ENCODE measurements around the gene SCMH1.
A peak's percentile ranks its signal among the peaks of the same experiment; 100 is the strongest.
"Not testable (repeated sequence)": the region's sequence is repeated elsewhere in the genome, so short reads cannot be mapped to it uniquely, and the experiment has no call there.

Gene SCMH1

GRCh38 chr1:41249319-41249718 is 7.2 kb upstream of the SCMH1 start:
- DNase-seq (ENCODE audit: low spot score), result no peak

- no peak for DNase-seq (ENCODE audit: low spot score)
Observed at GRCh38 chr1:41246568-41246967, 4.5 kb upstream of the SCMH1 start.

- DNase-seq (ENCODE audit: low spot score), result no peak
Observed at GRCh38 chr1:41245659-41246058, 3.6 kb upstream of the SCMH1 start.

GRCh38 chr1:41243079-41243385 is 926 bp upstream of the SCMH1 start:
- DNase-seq (ENCODE audit: low spot score), result no peak

GRCh38 chr1:41242342-41243078 is 404 bp upstream of the SCMH1 start:
- DNase-seq (ENCODE audit: low spot score), result no peak

- no peak for DNase-seq (ENCODE audit: low spot score)
Observed at GRCh38 chr1:41241354-41241748, 755 bp downstream of the SCMH1 start.

GRCh38 chr1:41240781-41241353 is 1.2 kb downstream of the SCMH1 start:
- DNase-seq (ENCODE audit: low spot score), result no peak

- peak; percentile 14 for DNase-seq (ENCODE audit: low spot score)
Observed at GRCh38 chr1:41239988-41240610, 2.0 kb downstream of the SCMH1 start.

GRCh38 chr1:41238311-41238988 is 3.7 kb downstream of the SCMH1 start:
- DNase-seq (ENCODE audit: low spot score), result no peak

- no peak for DNase-seq (ENCODE audit: low spot score)
Observed at GRCh38 chr1:41236781-41237180, 5.3 kb downstream of the SCMH1 start.

- no peak for DNase-seq (ENCODE audit: low spot score)
Observed at GRCh38 chr1:41235893-41236292, 6.2 kb downstream of the SCMH1 start.

GRCh38 chr1:41233708-41234107 is 8.4 kb downstream of the SCMH1 start:
- no peak for DNase-seq (ENCODE audit: low spot score)

GRCh38 chr1:41232305-41232704 is 9.8 kb downstream of the SCMH1 start:
- DNase-seq (ENCODE audit: low spot score), result no peak

GRCh38 chr1:41230656-41231055 is 11.4 kb downstream of the SCMH1 start:
- DNase-seq (ENCODE audit: low spot score), result no peak

GRCh38 chr1:41229219-41229618 is 12.9 kb downstream of the SCMH1 start:
- not testable (repeated sequence) for DNase-seq (ENCODE audit: low spot score)

GRCh38 chr1:41226815-41227434 is 15.2 kb downstream of the SCMH1 start:
- DNase-seq (ENCODE audit: low spot score), result no peak

- DNase-seq (ENCODE audit: low spot score), result no peak
Observed at GRCh38 chr1:41225495-41225894, 16.6 kb downstream of the SCMH1 start.

- no peak for DNase-seq (ENCODE audit: low spot score)
Observed at GRCh38 chr1:41222496-41222895, 19.6 kb downstream of the SCMH1 start.

GRCh38 chr1:41221995-41222394 is 20.1 kb downstream of the SCMH1 start:
- DNase-seq (ENCODE audit: low spot score), result no peak

- no peak for DNase-seq (ENCODE audit: low spot score)
Observed at GRCh38 chr1:41218152-41218551, 24.0 kb downstream of the SCMH1 start.

GRCh38 chr1:41217441-41217840 is 24.7 kb downstream of the SCMH1 start:
- no peak for DNase-seq (ENCODE audit: low spot score)

- no peak for DNase-seq (ENCODE audit: low spot score)
Observed at GRCh38 chr1:41215623-41216022, 26.5 kb downstream of the SCMH1 start.

- DNase-seq (ENCODE audit: low spot score), result no peak
Observed at GRCh38 chr1:41213341-41213740, 28.8 kb downstream of the SCMH1 start.
